Inferior parietal cortex (tissue), 1 donor: ENCODE measurements around the gene RIN3.

Source experiments
- DNase-seq: peaks from one replicate; pipeline ENCODE4 v3.0.0-alpha.2; 2016; ENCODE audit errors: extremely low spot score

Gene RIN3

GRCh38 chr14:92575061-92575747, 61.6 kb downstream of the RIN3 start:
- DNase-seq: no peak

- no peak for DNase-seq
Observed at GRCh38 chr14:92575748-92576303, 62.2 kb downstream of the RIN3 start.

- DNase-seq: no peak
Observed at GRCh38 chr14:92577321-92577742, 63.8 kb downstream of the RIN3 start.

- DNase-seq: no peak
Observed at GRCh38 chr14:92578511-92578910, 64.9 kb downstream of the RIN3 start.

- DNase-seq: no peak
Observed at GRCh38 chr14:92579244-92579936, 65.8 kb downstream of the RIN3 start.

- no peak for DNase-seq
Observed at GRCh38 chr14:92581206-92581605, 67.6 kb downstream of the RIN3 start.

GRCh38 chr14:92581966-92582566, 68.5 kb downstream of the RIN3 start:
- DNase-seq: no peak

- no peak for DNase-seq
Observed at GRCh38 chr14:92582706-92583452, 69.3 kb downstream of the RIN3 start.

- no peak for DNase-seq
Observed at GRCh38 chr14:92584220-92584619, 70.6 kb downstream of the RIN3 start.

GRCh38 chr14:92584816-92585215, 71.2 kb downstream of the RIN3 start:
- no peak for DNase-seq

- peak; percentile 56 for DNase-seq
Observed at GRCh38 chr14:92585981-92586937, 72.7 kb downstream of the RIN3 start.

GRCh38 chr14:92586963-92587699, 73.5 kb downstream of the RIN3 start:
- no peak for DNase-seq

GRCh38 chr14:92587700-92588085, 74.1 kb downstream of the RIN3 start:
- DNase-seq: no peak

- DNase-seq: no peak
Observed at GRCh38 chr14:92589213-92589852, 75.8 kb downstream of the RIN3 start.

GRCh38 chr14:92590176-92590575, 76.6 kb downstream of the RIN3 start:
- DNase-seq: no peak

- DNase-seq: no peak
Observed at GRCh38 chr14:92590941-92591340, 77.4 kb downstream of the RIN3 start.

GRCh38 chr14:92591346-92591745, 77.8 kb downstream of the RIN3 start:
- DNase-seq: no peak

GRCh38 chr14:92595267-92595666, 81.7 kb downstream of the RIN3 start:
- DNase-seq: no peak

- DNase-seq: no peak
Observed at GRCh38 chr14:92596331-92596907, 82.8 kb downstream of the RIN3 start.
